HG03442 (cell line): ENCODE measurements around the gene BRSK2.

Experiments
- ATAC-seq: cut with Tn5 transposase; IDR thresholded peaks from one replicate; pipeline ENCODE4 v1.9.1; 2021; ENCODE audit warnings: mild to moderate bottlenecking, moderate library complexity; ENCODE audit not compliant: unreplicated experiment

Gene BRSK2

GRCh38 chr11:1394936-1395772 is 5.4 kb downstream of the BRSK2 start:
- ATAC-seq = no peak

GRCh38 chr11:1395773-1396374 is 6.1 kb downstream of the BRSK2 start:
- no peak for ATAC-seq

GRCh38 chr11:1396375-1396841 is 6.7 kb downstream of the BRSK2 start:
- no peak for ATAC-seq

GRCh38 chr11:1397146-1397861 is 7.6 kb downstream of the BRSK2 start:
- ATAC-seq = no peak

GRCh38 chr11:1397862-1398527 is 8.3 kb downstream of the BRSK2 start:
- ATAC-seq = no peak

GRCh38 chr11:1398528-1399235 is 8.9 kb downstream of the BRSK2 start:
- no peak for ATAC-seq

GRCh38 chr11:1399386-1400316 is 9.9 kb downstream of the BRSK2 start:
- ATAC-seq = no peak

GRCh38 chr11:1400317-1401170 is 10.8 kb downstream of the BRSK2 start:
- no peak for ATAC-seq

- ATAC-seq = no peak
Measured at GRCh38 chr11:1401171-1401445, 11.4 kb downstream of the BRSK2 start.

GRCh38 chr11:1401656-1402221 is 12.0 kb downstream of the BRSK2 start:
- no peak for ATAC-seq

GRCh38 chr11:1402355-1403077 is 12.8 kb downstream of the BRSK2 start:
- no peak for ATAC-seq

- no peak for ATAC-seq
Measured at GRCh38 chr11:1403078-1403620, 13.4 kb downstream of the BRSK2 start.

GRCh38 chr11:1403721-1404460 is 14.2 kb downstream of the BRSK2 start:
- ATAC-seq = no peak

GRCh38 chr11:1404461-1405185 is 14.9 kb downstream of the BRSK2 start:
- no peak for ATAC-seq

GRCh38 chr11:1405186-1406020 is 15.7 kb downstream of the BRSK2 start:
- ATAC-seq = no peak
